Activated CD8-positive, alpha-beta memory T cell treated with anti-CD3 and anti-CD28 coated beads, Interleukin-2, amount 50 U/mL, for 1 hour (primary cell): ENCODE data around the gene C15orf40.
"Not testable (repeated sequence)": the region's sequence is repeated elsewhere in the genome, so short reads cannot be mapped to it uniquely, and the experiment has no call there.

ENCODE experiments used
- DNase-seq: peaks from one replicate; pipeline ENCODE4 v3.0.0-alpha.2; 2020; ENCODE audit errors: extremely low read depth

Gene C15orf40

DNA sequence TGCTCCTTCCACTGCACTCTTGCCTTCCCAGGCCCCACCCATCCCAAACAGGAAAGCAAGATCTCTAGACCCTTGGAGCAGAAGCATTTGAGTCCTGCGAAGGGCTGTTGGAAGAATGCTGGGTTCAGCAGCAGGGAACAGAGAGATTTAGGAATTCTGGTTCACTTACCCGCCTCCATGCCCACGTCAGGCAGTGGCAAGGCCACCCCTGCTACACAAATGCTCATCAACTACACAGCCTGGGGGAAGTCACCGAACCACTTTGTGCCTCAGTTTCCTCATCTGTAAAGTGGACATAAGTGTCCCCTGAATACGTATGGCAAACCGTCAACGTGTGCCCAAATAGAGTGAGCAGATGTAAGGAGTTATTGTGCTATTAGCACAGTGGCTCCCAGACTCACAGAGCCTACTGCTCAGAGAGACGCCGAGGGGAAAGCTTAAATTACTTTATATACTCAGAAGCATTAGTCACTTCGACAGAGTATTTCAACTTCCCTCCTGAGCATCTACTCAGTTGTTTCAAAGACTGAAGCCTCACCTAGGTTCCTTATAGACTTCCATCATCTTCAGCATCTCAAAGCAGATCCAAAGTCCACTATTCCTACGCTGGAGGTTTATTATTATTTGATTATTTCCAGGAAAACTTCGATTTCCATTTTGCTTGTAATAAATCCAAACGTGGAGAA is 59.8 kb downstream of the C15orf40 start:
- no peak for DNase-seq

DNA sequence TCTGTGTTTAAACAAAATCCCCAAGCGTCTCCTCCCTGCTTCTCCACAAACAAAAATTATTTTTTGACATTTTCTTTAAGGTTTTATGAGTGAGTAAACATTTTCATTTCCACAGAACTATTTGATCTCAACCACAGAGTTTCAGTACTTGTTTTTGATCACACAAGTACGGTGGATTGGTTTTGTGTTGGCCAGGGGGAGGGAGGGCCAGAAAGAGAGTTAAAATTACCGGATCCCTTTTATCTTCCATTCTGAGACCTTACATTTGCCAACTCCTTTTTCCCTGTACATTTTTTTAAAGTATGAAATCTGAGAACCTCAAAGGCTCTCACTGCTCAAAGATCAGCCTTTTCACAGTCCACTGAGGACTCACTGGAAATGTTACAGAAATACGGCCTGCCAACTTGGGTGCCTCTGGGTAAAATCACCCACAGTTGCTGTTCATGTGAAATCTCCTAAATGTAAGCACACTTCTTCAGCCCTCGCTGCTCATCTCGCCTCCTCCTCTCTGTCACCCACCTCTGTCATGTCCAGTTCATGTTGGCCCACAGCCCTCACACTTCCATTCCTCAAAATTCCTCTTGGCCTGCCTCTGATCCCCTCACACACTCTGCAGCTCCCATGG is 60.6 kb downstream of the C15orf40 start:
- no peak for DNase-seq

DNA sequence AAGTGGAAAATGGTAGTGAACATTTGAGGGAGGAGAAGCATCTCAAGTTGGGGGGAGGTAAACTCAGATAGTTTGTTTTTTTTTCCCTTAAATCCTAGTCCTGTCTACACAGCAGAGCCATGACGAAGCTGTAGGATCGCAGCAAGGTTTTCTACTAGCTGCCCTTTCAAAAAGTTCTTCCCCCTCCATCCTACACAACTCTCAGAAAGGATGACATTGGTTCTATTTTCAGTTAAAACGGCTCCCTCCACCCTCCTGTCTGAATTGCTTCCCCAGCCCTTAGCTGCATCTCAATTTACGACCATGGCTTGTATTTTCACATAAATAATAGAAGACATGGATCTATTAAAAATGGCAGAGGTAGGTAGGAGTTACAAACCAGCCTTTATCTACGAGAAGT is 61.1 kb downstream of the C15orf40 start:
- no peak for DNase-seq

DNA sequence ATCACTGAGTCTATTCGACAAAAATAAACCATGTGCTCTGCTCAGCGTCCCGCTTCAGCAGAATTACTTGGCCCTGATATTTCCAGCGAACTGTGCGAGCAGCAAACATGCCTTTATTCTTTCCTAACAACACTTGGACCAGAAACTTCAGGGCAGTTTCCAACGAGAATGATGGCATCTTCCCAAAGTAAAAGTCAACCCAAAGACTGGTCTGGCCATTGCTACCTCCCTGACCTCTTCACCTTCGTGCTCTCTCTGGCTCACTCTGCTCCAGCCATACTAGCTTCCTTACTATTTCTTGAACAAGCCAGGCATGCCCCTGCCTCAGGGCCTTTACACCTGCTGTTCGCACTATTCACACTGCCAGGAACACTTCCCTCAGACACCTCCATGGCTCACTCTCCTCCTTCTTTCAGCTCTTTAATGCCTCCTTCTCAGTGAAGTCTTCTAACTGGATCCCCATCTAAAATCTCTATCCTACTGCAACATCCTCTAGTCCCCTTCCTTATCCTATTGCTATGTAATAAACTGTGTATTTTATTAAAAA is 65.2 kb downstream of the C15orf40 start:
- no peak for DNase-seq

DNA sequence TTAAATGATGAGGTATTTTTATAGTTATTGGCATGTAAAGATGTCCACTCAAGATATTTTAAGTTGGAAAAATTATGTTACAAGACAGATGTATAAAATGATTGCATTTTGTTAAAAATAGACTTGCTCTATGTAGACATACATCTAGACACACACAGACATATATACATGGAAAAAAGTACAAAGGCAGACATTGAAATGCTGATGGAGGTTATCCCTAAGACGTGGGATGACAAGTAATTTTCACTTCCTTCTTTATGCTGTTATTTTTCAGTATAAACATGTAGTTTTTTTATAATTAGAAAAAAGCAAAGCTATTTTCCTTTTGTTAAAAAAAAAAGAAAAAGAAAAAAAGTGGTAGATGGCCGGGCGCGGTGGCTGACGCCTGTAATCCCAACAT is 66.1 kb downstream of the C15orf40 start:
- DNase-seq = no peak

DNA sequence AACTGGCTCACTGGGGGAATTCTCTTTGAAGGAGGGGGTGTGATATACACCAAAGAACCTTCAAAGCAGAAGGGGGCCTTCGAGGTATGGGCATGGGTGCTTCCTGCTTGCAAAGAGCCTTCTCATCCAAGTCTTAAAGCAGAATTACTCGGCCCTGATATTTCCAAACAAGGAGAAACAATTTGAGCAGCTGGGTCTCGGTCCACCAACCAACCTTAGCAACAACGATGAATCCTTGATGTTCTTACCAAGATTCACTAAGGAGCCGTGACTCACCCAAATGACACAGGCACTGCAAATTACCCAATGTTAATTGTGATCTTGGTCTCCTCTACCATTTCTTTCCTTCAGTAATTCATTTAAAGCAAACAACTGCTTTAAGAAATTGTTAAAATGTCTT is 66.6 kb downstream of the C15orf40 start:
- no peak for DNase-seq

DNA sequence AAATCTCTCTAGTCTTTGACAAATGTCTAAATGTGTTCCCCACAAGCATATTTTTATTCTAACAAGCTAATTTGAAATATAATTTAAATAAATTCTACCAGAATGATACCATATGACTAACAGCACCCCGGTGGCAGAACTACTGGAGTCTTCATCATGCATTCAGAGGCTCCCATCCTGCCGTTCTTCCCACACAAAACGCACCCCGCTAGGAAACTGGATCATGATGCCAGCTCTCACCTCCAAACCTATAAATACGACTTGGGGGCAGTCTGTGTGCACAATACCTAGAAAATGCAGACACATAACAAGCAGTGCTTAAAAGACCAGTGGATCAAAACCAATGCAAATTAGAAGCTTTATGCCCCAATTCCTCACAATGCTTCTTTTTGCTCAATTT is 67.4 kb downstream of the C15orf40 start:
- no peak for DNase-seq

DNA sequence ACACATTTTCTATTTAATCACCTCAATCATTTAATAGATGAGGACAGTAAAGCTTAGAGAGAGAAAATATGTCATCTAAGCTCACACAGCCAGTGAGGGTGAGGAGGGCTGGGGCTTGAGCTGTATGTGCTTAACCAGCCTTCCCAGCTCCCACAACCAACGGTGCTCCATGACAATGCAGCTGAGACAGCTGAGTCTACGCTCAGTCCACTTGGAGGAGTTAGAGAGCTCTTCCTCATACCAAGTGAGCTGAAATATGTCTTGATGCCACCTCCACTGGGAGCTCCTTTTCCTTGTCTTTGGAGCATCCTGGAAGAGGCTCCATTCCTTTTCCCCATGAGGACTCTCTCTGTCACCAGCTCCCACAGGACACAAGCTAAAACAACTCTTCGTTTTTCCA is 68.3 kb downstream of the C15orf40 start:
- DNase-seq = no peak

DNA sequence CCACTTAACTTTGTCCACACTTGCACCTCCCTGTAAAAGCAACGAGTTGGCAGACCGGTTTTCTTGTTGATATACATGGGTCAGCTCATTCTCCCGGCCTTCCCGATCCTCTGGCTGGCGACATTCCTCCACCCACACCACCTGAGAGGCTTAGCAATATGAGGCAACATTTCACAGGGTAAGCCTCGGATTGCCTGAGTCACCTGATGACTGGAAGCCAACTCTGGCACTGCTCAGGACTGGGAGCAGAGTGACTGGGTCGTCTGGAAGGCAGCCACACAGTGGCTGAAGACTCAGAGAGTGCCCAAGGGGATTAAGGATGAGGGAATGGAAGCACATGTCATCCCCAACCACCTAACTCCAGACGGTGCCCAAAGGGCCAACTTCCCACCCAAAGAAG is 68.7 kb downstream of the C15orf40 start:
- DNase-seq = no peak

DNA sequence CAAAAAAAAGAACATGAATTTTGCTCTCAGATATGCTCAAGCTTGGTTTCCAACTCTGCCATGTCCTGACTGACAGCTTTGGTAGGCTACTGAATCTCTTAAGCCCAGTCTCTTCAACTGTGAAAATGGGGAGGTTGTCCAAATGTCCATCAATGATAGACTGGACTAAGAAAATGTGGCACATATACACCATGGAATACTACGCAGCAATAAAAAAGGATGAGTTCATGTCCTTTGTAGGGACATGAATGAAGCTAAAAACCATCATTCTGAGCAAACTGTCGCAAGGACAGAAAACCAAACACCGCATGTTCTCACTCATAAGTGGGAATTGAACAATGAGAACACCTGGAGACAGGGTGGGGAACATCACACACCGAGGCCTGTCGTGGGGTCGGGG is 71.8 kb downstream of the C15orf40 start:
- DNase-seq = not testable (repeated sequence)
